GM12878 (cell line): Measurements from ENCODE around the gene KTI12. TPM values are rescaled to one million over a fixed set of nuclear protein-coding genes. Genes with fewer than 3 reads are reported as not detected.
A peak's percentile ranks its signal among the peaks of the same experiment; 100 is the strongest.

Experiments
- ATAC-seq: fragments of 200-7000 bp; cut with Tn5 transposase; 3 replicates; pipeline ENCODE4 v1.9.1; 2020; ENCODE audit warnings: mild to moderate bottlenecking, moderate library complexity
- BruUV-seq: library from RNA; stranded (reverse); fragments of 400-500 nt; replicated peaks from 2 replicates; lab custom pipeline; 2021; lab: Mats Ljungman, UMichigan
- CTCF ChIA-PET: fragments of 300-600 bp; sonication (Branson Sonifier 250); formaldehyde crosslinking; extraction: SDS; loops from one replicate; lab custom pipeline; 2021; ENCODE audit warnings: inconsistent platforms; lab: Yijun Ruan, JAX
- POLR2A ChIA-PET: fragments of 350-600 bp; formaldehyde crosslinking; extraction: SDS; loops from one replicate; lab custom pipeline; 2021; ENCODE audit warnings: inconsistent platforms; lab: Charles Lee
- RAD21 ChIA-PET: fragments of 300-600 bp; sonication (Branson Sonifier 250); formaldehyde crosslinking; loops from one replicate; lab custom pipeline; 2023; ENCODE audit warnings: antibody characterized with exemption; ENCODE audit not compliant: unreplicated experiment; lab: Charles Lee
- SMC1A ChIA-PET: fragments of 300-600 bp; sonication (Branson Sonifier 250); formaldehyde crosslinking; loops from one replicate; lab custom pipeline; 2023; ENCODE audit not compliant: unreplicated experiment, uncharacterized antibody; lab: Charles Lee
- DNase-seq: peaks from one replicate; pipeline ENCODE4 v3.0.0-alpha.2; 2011; ENCODE audit warnings: low read depth, low spot score
- FAIRE-seq: peaks from 3 replicates; lab custom pipeline; 2011; peaks lifted over from hg19 to GRCh38; lab: Jason Lieb, UNC
- H2AFZ ChIP-seq: 2 replicates; pipeline ENCODE4 v1.6.0; 2011; ENCODE audit warnings: low read depth, low read length, control low read depth; ENCODE audit not compliant: control insufficient read depth
- H3K27ac ChIP-seq: 2 replicates; pipeline ENCODE4 v1.5.1; 2011; ENCODE audit warnings: control low read depth; ENCODE audit not compliant: control insufficient read depth, insufficient read depth
- H3K27me3 ChIP-seq, 2 experiments: replicated peaks in 1 of 2; 2 replicates each; pipeline versions ENCODE4 v1.6.0 to v1.6.1; 2011; ENCODE audit warnings: low read length in 1 of 2; ENCODE audit not compliant: control insufficient read depth in 2 of 2, insufficient read depth in 2 of 2
- H3K36me3 ChIP-seq, 2 experiments: 2 replicates each; pipeline ENCODE4 v1.5.1; 2011; ENCODE audit warnings: low read length in 1 of 2; ENCODE audit not compliant: control insufficient read depth in 2 of 2, insufficient read depth in 2 of 2
- H3K4me1 ChIP-seq: 2 replicates; pipeline ENCODE4 v1.6.1; 2011; ENCODE audit warnings: mild to moderate bottlenecking, low read length, moderate library complexity, mixed read lengths; ENCODE audit not compliant: control insufficient read depth, insufficient read depth
- H3K4me2 ChIP-seq: 2 replicates; pipeline ENCODE4 v1.6.0; 2011; ENCODE audit warnings: control low read depth; ENCODE audit not compliant: control insufficient read depth, insufficient read depth
- H3K4me3 ChIP-seq: fragments of 200-600 bp; sonication (generic); 2 replicates; pipeline ENCODE4 v1.5.1; 2016
- H3K79me2 ChIP-seq: 2 replicates; pipeline ENCODE4 v1.6.0; 2011; ENCODE audit warnings: low read length; ENCODE audit not compliant: control insufficient read depth, insufficient read depth
- H3K9ac ChIP-seq: 2 replicates; pipeline ENCODE4 v1.8.0; 2011; ENCODE audit warnings: low read length, control low read depth, mixed read lengths; ENCODE audit not compliant: control insufficient read depth, insufficient read depth
- H3K9me3 ChIP-seq: replicated peaks from 3 replicates; pipeline ENCODE4 v1.5.1; 2011; ENCODE audit warnings: mild to moderate bottlenecking, low read length; ENCODE audit not compliant: control insufficient read depth, insufficient read depth
- H4K20me1 ChIP-seq: 2 replicates; pipeline ENCODE4 v1.6.0; 2011; ENCODE audit not compliant: control insufficient read depth, insufficient read depth
- CBFB ChIP-seq: IDR thresholded peaks from 2 replicates; pipeline ENCODE4 v1.6.1; 2016; ENCODE audit warnings: antibody characterized with exemption, low read depth
- CBX3 ChIP-seq: fragments of 200-600 bp; sonication (generic); IDR thresholded peaks from 2 replicates; pipeline ENCODE4 v1.6.1; 2016; ENCODE audit warnings: low read depth, borderline replicate concordance
- CHD1 ChIP-seq: IDR thresholded peaks from 2 replicates; pipeline ENCODE4 v1.6.1; 2012; ENCODE audit warnings: low read depth, low read length, improper control_type of control experiment
- CHD2 ChIP-seq: IDR thresholded peaks from 2 replicates; pipeline ENCODE4 v1.6.1; 2011; ENCODE audit warnings: low read depth, low read length, improper control_type of control experiment, borderline replicate concordance
- KAT2A ChIP-seq: conservative IDR thresholded peaks from 2 replicates; pipeline ENCODE4 v1.6.1; 2011; ENCODE audit warnings: low read depth, low read length; ENCODE audit not compliant: control insufficient read depth
- MAX ChIP-seq: IDR thresholded peaks from 2 replicates; pipeline ENCODE4 v1.6.1; 2012; ENCODE audit warnings: low read depth, low read length, improper control_type of control experiment
- MTA2 ChIP-seq: fragments of 450-650 bp; IDR thresholded peaks from 2 replicates; pipeline ENCODE4 v1.6.1; 2016; ENCODE audit warnings: low read depth, mild to moderate bottlenecking, moderate library complexity
- NFIC ChIP-seq: IDR thresholded peaks from 2 replicates; pipeline ENCODE4 v1.6.1; 2012; ENCODE audit warnings: low read depth, mild to moderate bottlenecking, inconsistent platforms, low read length, moderate library complexity
- NKRF ChIP-seq: fragments of 450-650 bp; conservative IDR thresholded peaks from 2 replicates; pipeline ENCODE4 v1.6.1; 2017; ENCODE audit warnings: mild to moderate bottlenecking, moderate library complexity
- PAX5 ChIP-seq: IDR thresholded peaks from 2 replicates; pipeline ENCODE4 v1.6.1; 2011; ENCODE audit warnings: low read depth, low read length, borderline replicate concordance
- SIN3A ChIP-seq: IDR thresholded peaks from 2 replicates; pipeline ENCODE4 v1.6.1; 2012; ENCODE audit warnings: low read depth, low read length, improper control_type of control experiment
- SMARCA5 ChIP-seq: fragments of 450-650 bp; IDR thresholded peaks from 2 replicates; pipeline ENCODE4 v1.6.1; 2017; ENCODE audit warnings: mild to moderate bottlenecking
- SPI1 ChIP-seq: IDR thresholded peaks from 2 replicates; pipeline ENCODE4 v1.6.1; 2011; ENCODE audit warnings: low read depth, mild to moderate bottlenecking, low read length, moderate library complexity, borderline replicate concordance; ENCODE audit not compliant: insufficient read depth
- STAT3 ChIP-seq: IDR thresholded peaks from 2 replicates; pipeline ENCODE4 v1.6.1; 2011; ENCODE audit warnings: low read depth, low read length, improper control_type of control experiment
- ZBTB40 ChIP-seq: fragments of 450-650 bp; IDR thresholded peaks from 2 replicates; pipeline ENCODE4 v1.6.1; 2016; ENCODE audit warnings: mild to moderate bottlenecking, moderate library complexity, borderline replicate concordance
- ZNF274 ChIP-seq: IDR thresholded peaks from one replicate; pipeline ENCODE4 v1.8.0; 2011; ENCODE audit not compliant: insufficient read length, insufficient read depth
- WGBS: methylation state at CpG from one replicate; pipeline ENCODE4 v1.1.6; 2016; ENCODE audit warnings: low lambda C conversion rate; ENCODE audit not compliant: insufficient replicate concordance, insufficient coverage; ENCODE audit errors: missing lambda C conversion rate; 5-methylcytosine and 5-hydroxymethylcytosine counted together
- in situ Hi-C: fragments of 300-500 bp; cut with MboI; formaldehyde crosslinking; loops from 9 replicates; pipeline ENCODE4 v1.14.3; 2018; ENCODE audit warnings: mixed read lengths
- intact Hi-C: fragments of 100-400 bp; cut with micrococcal nuclease; formaldehyde crosslinking; loops from one replicate; pipeline ENCODE4 v1.14.2; 2022; ENCODE audit not compliant: unreplicated experiment
- polyA plus RNA-seq, 11 experiments: library from polyadenylated mRNA; depleted of rRNA in 4 of 11; unstranded in 6 of 11; stranded (reverse) in 5 of 11; fragments of >200 nt; fragmentation: Nextera tagmentation in 4 of 11; fragmentation: Illumina TruSeq in 1 of 11; extraction: Ambion mirVana in 4 of 11; extraction: Trizol in 1 of 11; gene quantifications; 1 replicate in 1 of 11; 2 replicates in 10 of 11; pipeline versions ENCODE4 v1.2.1 to v1.2.3, GENCODE V29; 2011 to 2016; ENCODE audit warnings: inconsistent platforms in 2 of 11, missing spikeins in 2 of 11, low read depth in 1 of 11
- total RNA-seq, 4 experiments: library from RNA; depleted of rRNA in 3 of 4; stranded (reverse); fragments of >200 nt in 3 of 4; fragmentation: Illumina TruSeq in 1 of 4; extraction: Trizol in 1 of 4; gene quantifications; 2 replicates each; pipeline versions ENCODE4 v1.2.1 to v1.2.3, GENCODE V29; 2013 to 2021

Gene KTI12
- total and polyA plus RNA-seq, 10 of the 15 experiments (the other 5 are each of a cell fraction or from before 2014, with no cell fraction given): 2.7 to 32.4 (median 17.6) TPM

DNA sequence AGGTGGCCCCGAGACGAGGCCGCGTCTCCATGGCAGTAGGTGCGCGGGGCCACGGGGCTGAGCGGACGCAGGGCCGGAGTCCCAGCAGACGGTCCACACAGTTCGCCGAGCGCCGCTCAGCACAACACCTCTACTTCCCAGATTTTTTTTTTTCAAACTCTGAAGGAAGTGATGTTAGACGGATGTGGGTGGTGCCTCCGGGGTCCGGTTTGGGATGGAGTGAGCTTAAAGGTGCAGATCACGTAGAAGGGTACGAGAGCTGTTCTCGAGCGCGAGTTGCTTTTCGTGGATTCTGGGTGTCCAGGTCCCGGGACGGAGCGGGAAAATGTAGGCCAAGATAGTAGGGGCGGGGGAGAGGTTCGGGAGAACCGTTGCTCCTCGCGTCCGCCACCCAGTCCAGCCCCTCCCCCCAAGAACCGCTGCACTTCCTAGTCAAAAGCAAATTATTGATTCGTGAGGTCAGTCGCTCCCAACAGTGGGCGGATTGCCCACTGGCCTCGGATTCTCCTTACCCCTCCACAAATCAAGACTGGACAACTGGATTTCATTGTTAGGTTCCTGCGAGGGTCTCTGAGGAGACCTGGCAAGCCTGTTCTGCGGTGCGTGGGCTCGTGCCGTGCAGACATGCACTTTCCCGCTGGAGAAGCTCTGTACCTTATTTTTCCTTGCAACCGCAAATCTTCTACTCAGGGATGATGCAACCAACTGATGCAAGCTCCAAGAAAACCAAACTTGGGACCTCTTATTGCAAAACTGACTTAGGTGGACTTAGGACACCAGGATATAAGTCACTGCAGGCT lies 21.7 kb upstream of the KTI12 start, which contains the start of gene TXNDC12:
TSS of gene TXNDC12 (minus strand) at position 126 of the 800 bp plus-strand sequence. CDS start at position 31, 95 bp downstream.
- no TSS peak for BruUV-seq
- ChIA-PET POLR2A (interaction anchor here (0.5 to 4.0 kb wide), 11 partner anchors 8 to 789 kb away, joined by 3 to 37 read pairs (median 4); partner anchors contain the start of genes KTI12, ORC1, PRPF38A and ZYG11B), CTCF (interaction anchor here (0.7 to 3.0 kb wide), 2 partner anchors 17 to 22 kb away, joined by 3 to 10 read pairs; partner anchors contain the start of gene KTI12), RAD21 (interaction anchor here (0.6 kb wide), 1 partner anchor 22 kb away, joined by 4 read pairs; the partner anchor contains the start of gene KTI12), SMC1A (interaction anchor here (0.7 to 4.0 kb wide), 6 partner anchors 10 to 179 kb away, joined by 3 to 11 read pairs (median 4); no protein-coding TSS in a partner anchor)
- Histone ChIP-seq H2AFZ (peak within 1 kb of the TSS; percentile 95), H4K20me1 (no peaks in the 10 kb centered on the region), H3K4me2 (peak within 1 kb of the TSS; percentile 78), H3K4me3 (peak within 1 kb of the TSS; percentile 85), H3K9ac (peak within 1 kb of the TSS; percentile 89), H3K9me3 (no peaks in the 10 kb centered on the region), H3K27ac (peak within 1 kb of the TSS; percentile 92), H3K4me1 (peaks cover 4% of the 10 kb centered on the region; the same call in 1 of the 2 replicates), H3K79me2 (peaks cover 64% of the 10 kb centered on the region), H3K27me3 (no peaks in the 10 kb centered on the region), H3K36me3 (no peaks in the 10 kb centered on the region; a peak in 1 of 4 replicates)
- peak; percentile 69 for DNase-seq
- FAIRE-seq: peak; percentile 62
- under 1% methylated on average over 45 of the region's 45 CpGs for WGBS
- intact Hi-C loops (no loop called here), in situ Hi-C loops (no loop called here)
- peak; percentile 70 for ATAC-seq
- 0 out of 2 replicates have a peak, but pooled peaks have one; percentile 32 for TF ChIP-seq CHD1
- TF ChIP-seq CBFB: no peak
- no peak for TF ChIP-seq KAT2A
- TF ChIP-seq PAX5: peak; percentile 12; the same call in 1 of the 2 replicates
- peak; percentile 56; the same call in 1 of the 2 replicates for TF ChIP-seq NKRF
- TF ChIP-seq ZNF274: no peak
- TF ChIP-seq MTA2: peak; percentile 27; the same call in 1 of the 2 replicates
- peak; percentile 89 for TF ChIP-seq ZBTB40
- TF ChIP-seq SIN3A: peak; percentile 82; the same call in 1 of the 2 replicates
- TF ChIP-seq CHD2: peak; percentile 77
- TF ChIP-seq MAX: peak; percentile 39
- TF ChIP-seq CBX3: no peak
- 0 out of 2 replicates have a peak, but pooled peaks have one; percentile 20 for TF ChIP-seq NFIC
- no peak for TF ChIP-seq SMARCA5
- no peak for TF ChIP-seq SPI1
- no peak for TF ChIP-seq STAT3
